Epithelial cell of proximal tubule (primary cell): ENCODE measurements around the gene MBNL2. TPM values are rescaled to one million over a fixed set of nuclear protein-coding genes. Genes with fewer than 3 reads are reported as not detected.
A peak's percentile ranks its signal among the peaks of the same experiment; 100 is the strongest.

Source experiments
- DNase-seq: peaks from one replicate; pipeline ENCODE4 v3.0.0-alpha.2; 2011; ENCODE audit warnings: low read depth
- H3K4me3 ChIP-seq: 2 replicates; pipeline ENCODE4 v1.5.1; 2011; ENCODE audit warnings: low read depth, mild to moderate bottlenecking, low read length
- total RNA-seq: library from RNA; depleted of rRNA; stranded (reverse); fragments of >200 nt; gene quantifications from 2 replicates; pipeline ENCODE4 v1.2.3, GENCODE V29; 2015
- TF ChIP-seq, protein P1 (sequence below): conservative IDR thresholded peaks from 2 replicates; pipeline ENCODE4 v1.5.1; 2012; ENCODE audit warnings: low read depth, mild to moderate bottlenecking, low read length

Gene MBNL2
- total RNA-seq, 1 donor from 2014 or later: 28.8 TPM

GRCh38 chr13:97332742-97333141 lies 110.6 kb downstream of the MBNL2 start:
- TF ChIP-seq, protein P1, sequence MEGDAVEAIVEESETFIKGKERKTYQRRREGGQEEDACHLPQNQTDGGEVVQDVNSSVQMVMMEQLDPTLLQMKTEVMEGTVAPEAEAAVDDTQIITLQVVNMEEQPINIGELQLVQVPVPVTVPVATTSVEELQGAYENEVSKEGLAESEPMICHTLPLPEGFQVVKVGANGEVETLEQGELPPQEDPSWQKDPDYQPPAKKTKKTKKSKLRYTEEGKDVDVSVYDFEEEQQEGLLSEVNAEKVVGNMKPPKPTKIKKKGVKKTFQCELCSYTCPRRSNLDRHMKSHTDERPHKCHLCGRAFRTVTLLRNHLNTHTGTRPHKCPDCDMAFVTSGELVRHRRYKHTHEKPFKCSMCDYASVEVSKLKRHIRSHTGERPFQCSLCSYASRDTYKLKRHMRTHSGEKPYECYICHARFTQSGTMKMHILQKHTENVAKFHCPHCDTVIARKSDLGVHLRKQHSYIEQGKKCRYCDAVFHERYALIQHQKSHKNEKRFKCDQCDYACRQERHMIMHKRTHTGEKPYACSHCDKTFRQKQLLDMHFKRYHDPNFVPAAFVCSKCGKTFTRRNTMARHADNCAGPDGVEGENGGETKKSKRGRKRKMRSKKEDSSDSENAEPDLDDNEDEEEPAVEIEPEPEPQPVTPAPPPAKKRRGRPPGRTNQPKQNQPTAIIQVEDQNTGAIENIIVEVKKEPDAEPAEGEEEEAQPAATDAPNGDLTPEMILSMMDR: no peak
- DNase-seq: no peak
- no peak overlapping the region for H3K4me3 ChIP-seq

DNA sequence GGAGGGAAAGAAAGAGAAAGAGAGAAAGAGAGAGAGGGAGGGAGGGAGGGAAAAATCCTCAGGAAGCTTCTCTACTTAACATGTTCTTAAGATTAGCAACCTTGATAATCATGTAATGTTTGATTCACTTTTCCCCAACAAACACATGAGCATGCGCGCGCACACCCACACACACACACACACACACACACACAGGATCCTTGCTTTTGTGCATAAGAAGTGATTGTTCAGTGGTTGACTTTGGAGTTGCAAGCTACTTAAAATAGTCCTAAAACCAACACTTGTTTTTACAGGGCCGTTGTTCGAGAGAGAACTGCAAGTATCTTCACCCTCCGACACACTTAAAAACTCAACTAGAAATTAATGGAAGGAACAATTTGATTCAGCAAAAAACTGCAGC lies 111.8 kb downstream of the MBNL2 start:
- no peak for DNase-seq
- H3K4me3 ChIP-seq: no peak overlapping the region
- TF ChIP-seq, protein P1: peak; percentile 4

DNA sequence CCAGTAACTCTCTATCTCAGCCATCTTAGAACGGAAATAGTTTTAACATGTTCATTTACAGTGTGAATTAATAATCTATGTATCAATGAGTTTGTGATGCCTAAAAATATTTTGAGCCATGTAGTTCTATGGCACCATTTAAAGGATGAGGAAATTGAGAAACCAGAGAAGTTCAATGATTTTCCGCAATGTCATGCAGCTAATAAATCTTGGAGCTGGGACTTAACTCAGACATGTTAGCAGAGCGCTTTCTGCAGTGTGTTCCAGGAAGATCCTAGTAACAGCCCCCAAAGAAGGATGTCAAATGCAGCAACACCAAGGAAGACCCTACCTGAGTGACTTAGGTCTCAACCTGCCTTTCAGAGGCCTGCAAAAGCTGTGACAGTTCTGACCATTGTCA lies 112.6 kb downstream of the MBNL2 start:
- no peak overlapping the region for H3K4me3 ChIP-seq
- TF ChIP-seq, protein P1: no peak
- DNase-seq: no peak

- TF ChIP-seq, protein P1: no peak
These were observed 113.5 kb downstream of the MBNL2 start for GRCh38 chr13:97335488-97336134.

GRCh38 chr13:97337985-97338499 lies 115.9 kb downstream of the MBNL2 start:
- no peak overlapping the region for H3K4me3 ChIP-seq
- TF ChIP-seq, protein P1: no peak
- DNase-seq: no peak

More at GRCh38 chr13:97335488-97336134, 113.5 kb downstream of the MBNL2 start:
- H3K4me3 ChIP-seq: no peak overlapping the region
- no peak for DNase-seq

GRCh38 chr13:97338571-97338970 lies 116.4 kb downstream of the MBNL2 start:
- no peak overlapping the region for H3K4me3 ChIP-seq

More at GRCh38 chr13:97338571-97338970, 116.4 kb downstream of the MBNL2 start:
- TF ChIP-seq, protein P1: no peak
- no peak for DNase-seq
